B cell (primary cell): ENCODE results near the gene SLC1A2. TPM values are rescaled to one million over a fixed set of nuclear protein-coding genes. Genes with fewer than 3 reads are reported as not detected.
A peak's percentile ranks its signal among the peaks of the same experiment; 100 is the strongest.

Experiments used
- ATAC-seq: fragments of 200-7000 bp; cut with Tn5 transposase; one replicate; pipeline ENCODE4 v1.10.0; 2021; ENCODE audit warnings: low read depth, mild to moderate bottlenecking, moderate number of reproducible peaks, moderate library complexity
- CTCF ChIA-PET: fragments of 350-600 bp; sonication (Branson Sonifier 250); formaldehyde crosslinking; loops from one replicate; lab custom pipeline; 2021; ENCODE audit warnings: antibody characterized with exemption, inconsistent platforms; lab: Charles Lee
- POLR2A ChIA-PET: fragments of 350-600 bp; sonication (Branson Sonifier 250); formaldehyde crosslinking; loops from one replicate; lab custom pipeline; 2021; ENCODE audit warnings: antibody characterized with exemption; lab: Charles Lee
- DNase-seq: peaks from one replicate; pipeline ENCODE4 v3.0.0; 2013
- H2AFZ ChIP-seq: 2 replicates; pipeline ENCODE4 v1.6.1; 2012; ENCODE audit warnings: mild to moderate bottlenecking, low read depth, low read length; ENCODE audit not compliant: insufficient read depth, poor library complexity, severe bottlenecking
- H3K27ac ChIP-seq, 2 donors: 1 replicate in 1 of 2; 2 replicates in 1 of 2; pipeline ENCODE4 v1.5.1; 2012 to 2013; ENCODE audit warnings: low read length in 2 of 2, mild to moderate bottlenecking in 2 of 2, moderate library complexity in 1 of 2
- H3K27me3 ChIP-seq, 4 experiments: fragments of 200-600 bp in 1 of 4; sonication (generic) in 1 of 4; replicated peaks in 1 of 4; 1 replicate in 2 of 4; 2 replicates in 2 of 4; pipeline versions ENCODE4 v1.6.1 to v1.7.0; 2013 to 2016; ENCODE audit warnings: low read length in 3 of 4, mild to moderate bottlenecking in 2 of 4, mixed read lengths in 1 of 4, moderate library complexity in 1 of 4; ENCODE audit not compliant: insufficient read depth in 4 of 4, control insufficient read depth in 3 of 4; ENCODE audit errors: control extremely low read depth in 1 of 4
- H3K36me3 ChIP-seq, 2 experiments: replicated peaks in 1 of 2; 1 replicate in 1 of 2; 2 replicates in 1 of 2; pipeline versions ENCODE4 v1.6.1 to v1.7.1; 2013; ENCODE audit warnings: low read length in 1 of 2; ENCODE audit not compliant: insufficient read depth in 2 of 2, control insufficient read depth in 1 of 2; ENCODE audit errors: control extremely low read depth in 1 of 2, extremely low read depth in 1 of 2
- H3K4me1 ChIP-seq, 2 donors: fragments of 200-600 bp in 1 of 2; sonication (generic) in 1 of 2; 1 replicate in 1 of 2; 2 replicates in 1 of 2; pipeline versions ENCODE4 v1.5.1 to v1.6.1; 2013 to 2017; ENCODE audit warnings: low read length in 2 of 2; ENCODE audit not compliant: control insufficient read depth in 2 of 2, insufficient read depth in 2 of 2
- H3K4me2 ChIP-seq: replicated peaks from 2 replicates; pipeline ENCODE3; 2012; ENCODE audit warnings: mild to moderate bottlenecking, low read depth, low read length; ENCODE audit not compliant: poor library complexity, severe bottlenecking
- H3K4me3 ChIP-seq, 5 experiments: fragments of 200-600 bp in 1 of 5; sonication (generic) in 1 of 5; 1 replicate in 3 of 5; 2 replicates in 2 of 5; pipeline versions ENCODE4 v1.5.1 to v1.7.0; 2011 to 2016; ENCODE audit warnings: low read length in 4 of 5, mild to moderate bottlenecking in 4 of 5, low read depth in 2 of 5, control low read depth in 1 of 5, moderate library complexity in 1 of 5; ENCODE audit not compliant: insufficient read depth in 1 of 5; ENCODE audit errors: control extremely low read depth in 1 of 5, extremely low read depth in 1 of 5
- H3K79me2 ChIP-seq: fragments of 200-600 bp; sonication (generic); one replicate; pipeline ENCODE4 v1.6.0; 2016; ENCODE audit warnings: low read length; ENCODE audit not compliant: control insufficient read depth, insufficient read depth
- H3K9ac ChIP-seq: fragments of 200-600 bp; sonication (generic); 2 replicates; pipeline ENCODE4 v1.6.1; 2017; ENCODE audit warnings: mild to moderate bottlenecking, low read length, moderate library complexity
- H3K9me3 ChIP-seq, 3 donors: one replicate each; pipeline versions ENCODE4 v1.6.1 to v1.7.1; 2013; ENCODE audit warnings: low read length in 2 of 3; ENCODE audit not compliant: control insufficient read depth in 2 of 3, insufficient read depth in 1 of 3; ENCODE audit errors: control extremely low read depth in 1 of 3
- H4K20me1 ChIP-seq: 2 replicates; pipeline ENCODE4 v1.6.0; 2012; ENCODE audit warnings: mild to moderate bottlenecking, low read length; ENCODE audit not compliant: insufficient read depth, control insufficient read depth, poor library complexity, severe bottlenecking
- H3K27ac Mint-ChIP-seq: one replicate; pipeline ENCODE4 v1.8.0; 2021; ENCODE audit warnings: mixed read lengths
- H3K27me3 Mint-ChIP-seq: one replicate; pipeline ENCODE4 v1.8.0; 2021; ENCODE audit warnings: mixed read lengths
- H3K4me1 Mint-ChIP-seq: one replicate; pipeline ENCODE4 v1.8.0; 2021; ENCODE audit warnings: mixed read lengths
- H3K4me3 Mint-ChIP-seq: one replicate; pipeline ENCODE4 v1.8.0; 2021; ENCODE audit warnings: mixed read lengths
- H3K9me3 Mint-ChIP-seq: one replicate; pipeline ENCODE4 v1.8.0; 2022; ENCODE audit warnings: mixed read lengths; ENCODE audit not compliant: insufficient read depth
- EZH2 ChIP-seq: IDR thresholded peaks from 2 replicates; pipeline ENCODE4 v1.6.1; 2012; ENCODE audit warnings: borderline replicate concordance, low read depth, mild to moderate bottlenecking, moderate library complexity, low read length; ENCODE audit not compliant: insufficient read depth, poor library complexity, severe bottlenecking
- whole genome bisulfite sequencing: methylation state at CpG from one replicate; pipeline ENCODE4 v1.1.5; 2013; ENCODE audit warnings: missing lambda C conversion rate; ENCODE audit not compliant: insufficient coverage; 5-methylcytosine and 5-hydroxymethylcytosine counted together
- intact Hi-C: fragments of 100-400 bp; cut with micrococcal nuclease; formaldehyde crosslinking; loops from one replicate; pipeline ENCODE4 v1.10.0; 2022
- polyA plus RNA-seq: library from polyadenylated mRNA; depleted of rRNA; stranded (reverse); fragments of >200 nt; gene quantifications from 2 replicates; pipeline ENCODE4 v1.2.3, GENCODE V29; 2012
- total RNA-seq, 2 donors: library from RNA; stranded (reverse); fragments of 120-200 nt in 1 of 2; gene quantifications; 1 replicate in 1 of 2; 2 replicates in 1 of 2; pipeline versions ENCODE4 v1.2.3 to v1.2.4, GENCODE V29; 2013 to 2022
- TF ChIP-seq, protein P1 (sequence below): fragments of 200-600 bp; IDR thresholded peaks from one replicate; pipeline ENCODE4 v1.8.0; 2022; ENCODE audit warnings: antibody characterized with exemption, mild to moderate bottlenecking

Gene SLC1A2
- total and polyA plus RNA-seq, 2 donors (not counting 1 experiment from before 2014, with no cell fraction given), result not detected

DNA sequence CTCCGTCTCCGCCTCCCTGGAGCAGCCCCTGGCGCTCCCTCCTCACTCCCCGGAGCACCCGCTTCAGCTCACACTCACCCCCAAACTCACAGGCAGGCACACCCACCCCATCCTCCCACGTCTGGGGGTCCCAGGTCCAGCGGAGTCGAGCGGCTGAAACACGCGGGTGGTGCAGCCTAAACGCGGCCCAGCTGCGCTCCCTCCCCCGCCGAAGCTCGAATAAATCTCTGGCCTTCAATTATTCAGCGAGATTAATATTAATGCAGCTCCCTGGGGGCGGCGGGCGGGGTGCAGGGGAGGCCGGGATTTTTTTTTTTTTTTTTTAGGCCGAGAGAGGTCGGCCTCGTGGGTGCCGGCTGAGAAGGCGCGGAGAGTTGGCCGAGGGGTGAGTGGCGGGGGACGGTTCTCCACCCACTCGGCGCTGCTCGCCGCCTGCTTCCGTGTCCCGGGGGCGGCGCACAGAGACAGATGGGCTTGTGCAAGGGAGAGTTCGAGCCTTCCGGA, 524 bp upstream of the SLC1A2 start:
- WGBS, result 3% methylated on average over 40 of the region's 41 CpGs
- CTCF ChIA-PET, result no interaction called here

More for the DNA sequence above, 524 bp upstream of the SLC1A2 start:
- Mint-ChIP-seq H3K9me3 (no peaks in the 10 kb centered on the region), H3K4me3 (peak overlapping the region; percentile 66), H3K27me3 (peaks cover 73% of the 10 kb centered on the region), H3K4me1 (peaks cover 13% of the 10 kb centered on the region), H3K27ac (no peak overlapping the region)
- POLR2A ChIA-PET, result no interaction called here
- TF ChIP-seq, protein P1, sequence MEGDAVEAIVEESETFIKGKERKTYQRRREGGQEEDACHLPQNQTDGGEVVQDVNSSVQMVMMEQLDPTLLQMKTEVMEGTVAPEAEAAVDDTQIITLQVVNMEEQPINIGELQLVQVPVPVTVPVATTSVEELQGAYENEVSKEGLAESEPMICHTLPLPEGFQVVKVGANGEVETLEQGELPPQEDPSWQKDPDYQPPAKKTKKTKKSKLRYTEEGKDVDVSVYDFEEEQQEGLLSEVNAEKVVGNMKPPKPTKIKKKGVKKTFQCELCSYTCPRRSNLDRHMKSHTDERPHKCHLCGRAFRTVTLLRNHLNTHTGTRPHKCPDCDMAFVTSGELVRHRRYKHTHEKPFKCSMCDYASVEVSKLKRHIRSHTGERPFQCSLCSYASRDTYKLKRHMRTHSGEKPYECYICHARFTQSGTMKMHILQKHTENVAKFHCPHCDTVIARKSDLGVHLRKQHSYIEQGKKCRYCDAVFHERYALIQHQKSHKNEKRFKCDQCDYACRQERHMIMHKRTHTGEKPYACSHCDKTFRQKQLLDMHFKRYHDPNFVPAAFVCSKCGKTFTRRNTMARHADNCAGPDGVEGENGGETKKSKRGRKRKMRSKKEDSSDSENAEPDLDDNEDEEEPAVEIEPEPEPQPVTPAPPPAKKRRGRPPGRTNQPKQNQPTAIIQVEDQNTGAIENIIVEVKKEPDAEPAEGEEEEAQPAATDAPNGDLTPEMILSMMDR, result no peak
- TF ChIP-seq EZH2, result no peak
- intact Hi-C loops, result loop anchor here (5.0 kb wide), 1 partner anchor 903 kb away; no protein-coding TSS in a partner anchor
- peak overlapping the region in 2 of 5 experiments; percentile 29 to 51 for H3K4me3 ChIP-seq
- peak overlapping the region; percentile 32 for H3K9ac ChIP-seq
- ATAC-seq (no peak), DNase-seq (peak; percentile 8)
- no peak overlapping the region for H3K27ac ChIP-seq
- no peaks in the 10 kb centered on the region for H3K36me3 ChIP-seq
- H3K4me2 ChIP-seq, result peak overlapping the region; percentile 67
- no peaks in the 10 kb centered on the region for H4K20me1 ChIP-seq
- H3K79me2 ChIP-seq, result no peaks in the 10 kb centered on the region
- H3K4me1 ChIP-seq, result peaks cover 19 to 23% of the 10 kb centered on the region in 2 donors
- peaks cover 0 to 59% (median 36%) of the 10 kb centered on the region in 4 experiments for H3K27me3 ChIP-seq
- H2AFZ ChIP-seq, result peak overlapping the region; percentile 22
- H3K9me3 ChIP-seq, result no peaks in the 10 kb centered on the region
